Heart right ventricle (tissue), 16 donors: ENCODE data around the gene PRICKLE2. TPM values are rescaled to one million over a fixed set of nuclear protein-coding genes. Genes with fewer than 3 reads are reported as not detected.

Source experiments
- ATAC-seq, 8 donors: fragments of 200-7000 bp; cut with Tn5 transposase; one replicate each; pipeline ENCODE4 v1.9.1; 2020; ENCODE audit warnings: mild to moderate bottlenecking in 8 of 8, moderate library complexity in 8 of 8, moderate number of reproducible peaks in 1 of 8
- DNase-seq, 2 donors: peaks; one replicate each; pipeline ENCODE4 v3.0.0-alpha.2; 2020
- H3K27ac ChIP-seq, 10 donors: fragments of 200-600 bp; sonication (generic) in 2 of 10; one replicate each; pipeline versions ENCODE4 v1.5.0 to v1.8.0; 2020 to 2022; ENCODE audit warnings: mild to moderate bottlenecking in 3 of 10
- H3K27me3 ChIP-seq, 7 donors: fragments of 200-600 bp; one replicate each; pipeline ENCODE4 v1.8.0; 2021 to 2022; ENCODE audit warnings: mild to moderate bottlenecking in 2 of 7
- H3K36me3 ChIP-seq, 9 donors: fragments of 200-600 bp; sonication (generic) in 1 of 9; one replicate each; pipeline versions ENCODE4 v1.5.0 to v1.8.0; 2020 to 2022; ENCODE audit warnings: mild to moderate bottlenecking in 2 of 9
- H3K4me1 ChIP-seq, 9 donors: fragments of 200-600 bp; sonication (generic) in 1 of 9; one replicate each; pipeline versions ENCODE4 v1.5.0 to v1.8.0; 2020 to 2022; ENCODE audit warnings: mild to moderate bottlenecking in 4 of 9
- H3K4me3 ChIP-seq, 10 donors: fragments of 200-600 bp; sonication (generic) in 2 of 10; one replicate each; pipeline versions ENCODE4 v1.5.0 to v1.8.0; 2020 to 2022; ENCODE audit warnings: mild to moderate bottlenecking in 7 of 10, moderate library complexity in 2 of 10
- H3K9me3 ChIP-seq, 11 donors: fragments of 200-600 bp in 10 of 11; sonication (generic) in 2 of 11; one replicate each; pipeline versions ENCODE4 v1.5.0 to v1.8.0; 2013 to 2022; ENCODE audit warnings: mild to moderate bottlenecking in 2 of 11, control low read depth in 1 of 11, moderate library complexity in 1 of 11
- WGBS, 2 donors: extraction: QIAGEN DNeasy Blood & Tissue Kit; methylation state at CpG; one replicate each; pipeline ENCODE4 v1.1.7; 2013; ENCODE audit warnings: inconsistent platforms in 1 of 2; 5-methylcytosine and 5-hydroxymethylcytosine counted together
- intact Hi-C, 10 donors: fragments of 100-400 bp; cut with DNase I; formaldehyde crosslinking; loops; one replicate each; pipeline versions ENCODE4 v1.11.1 to v1.14.2; 2022
- polyA plus RNA-seq, 2 donors: library from polyadenylated mRNA; stranded (reverse); fragments of 200-250 nt; gene quantifications; one replicate each; pipeline ENCODE4 v1.2.3, GENCODE V29; 2013
- total RNA-seq, 10 donors: library from RNA; stranded (reverse); fragmentation: NEBNext Ultra II Directional in 3 of 10; extraction: Animal tissue kit (Norgen Biotek cat#: 25700) in 3 of 10; gene quantifications; one replicate each; pipeline versions ENCODE4 v1.2.1 to v1.2.4, GENCODE V29; 2021 to 2023
- TF ChIP-seq, protein P1 (sequence below), 9 donors: fragments of 200-600 bp; sonication (generic) in 2 of 9; IDR thresholded peaks; one replicate each; pipeline versions ENCODE4 v1.5.0 to v1.8.0; 2021 to 2022; ENCODE audit warnings: antibody characterized with exemption in 9 of 9, mild to moderate bottlenecking in 5 of 9, moderate library complexity in 1 of 9
- donor health status: Arrhythmogenic right ventricular cardiomyopathy.
- donor health status: ischemic (EF 13 %, LVEDD 7.1; RV severe dilation, severe dysfunction).
- donor health status: healthy with polysubstance abuse.
- donor health status: DM: no; HTN: yes; CAD: no.
- donor health status: DM: no; HTN: no; CAD: no.
- donor health status: ischemic (EF 25% LVEDD 6.9; RV normal size, moderate dysfunction).
- donor health status: ischemic (EF 25% LVEDD 5.7; RV mildly dilated, moderate dysfunction).
- donor health status: healthy.
- donor health status: DM: yes; HTN: yes; CAD: no.
- donor health status: Ischemic cardiomyopathy.
- donor health status: ischemic (EF 35%, LVEDD 5.7; RV mildly dilated, moderate dysfunction).
- donor health status: nonischemic (EF 11% LVEDD 7.7; RV severe dilation, severe dysfunction).
- donor health status: DM: yes; HTN: yes; CAD: no.
- donor health status: PGD.
- donor health status: ischemic (EF 29% LVEDD 5.4; RV normal size, mild dysfunction).
- donor health status: nonischemic (EF 23%, LVEDD 6.1; RV moderate dilation, normal function).

PRICKLE2 gene
- total and polyA plus RNA-seq, 12 donors: 1.8 to 12.2 (median 8.1) TPM

DNA sequence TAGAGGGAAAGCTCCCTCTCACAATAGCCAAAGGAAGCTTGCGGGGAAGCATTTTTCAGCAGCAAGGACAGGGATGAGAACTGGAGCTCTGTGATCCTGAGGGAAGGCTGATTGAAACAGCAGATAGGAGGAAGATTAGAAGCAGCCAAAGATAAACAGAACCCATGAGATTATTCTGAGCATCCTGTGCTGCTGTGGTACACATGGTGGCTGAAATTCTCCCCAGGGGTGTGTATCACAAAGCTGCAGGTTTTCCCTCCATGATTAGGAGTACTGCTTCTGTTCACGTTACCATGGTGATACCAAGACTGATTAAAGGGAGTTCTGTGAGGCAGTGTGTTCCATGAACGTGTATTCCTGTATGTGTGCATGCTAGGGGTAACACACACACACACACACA, 171.7 kb downstream of the PRICKLE2 start:
- Histone ChIP-seq H3K4me1 (peaks cover 0 to 14% (median 0%) of the 10 kb centered on the region in 9 donors), H3K36me3 (no peaks in the 10 kb centered on the region), H3K27ac (no peak overlapping the region), H3K9me3 (peaks cover 0 to 2% (median 0%) of the 10 kb centered on the region in 11 donors), H3K4me3 (no peak overlapping the region), H3K27me3 (no peaks in the 10 kb centered on the region)
- 52 to 56% methylated on average over 3 of the region's 3 CpGs for WGBS, 2 donors
- no peak for DNase-seq
- intact Hi-C loops: no loop called here
- TF ChIP-seq, protein P1, sequence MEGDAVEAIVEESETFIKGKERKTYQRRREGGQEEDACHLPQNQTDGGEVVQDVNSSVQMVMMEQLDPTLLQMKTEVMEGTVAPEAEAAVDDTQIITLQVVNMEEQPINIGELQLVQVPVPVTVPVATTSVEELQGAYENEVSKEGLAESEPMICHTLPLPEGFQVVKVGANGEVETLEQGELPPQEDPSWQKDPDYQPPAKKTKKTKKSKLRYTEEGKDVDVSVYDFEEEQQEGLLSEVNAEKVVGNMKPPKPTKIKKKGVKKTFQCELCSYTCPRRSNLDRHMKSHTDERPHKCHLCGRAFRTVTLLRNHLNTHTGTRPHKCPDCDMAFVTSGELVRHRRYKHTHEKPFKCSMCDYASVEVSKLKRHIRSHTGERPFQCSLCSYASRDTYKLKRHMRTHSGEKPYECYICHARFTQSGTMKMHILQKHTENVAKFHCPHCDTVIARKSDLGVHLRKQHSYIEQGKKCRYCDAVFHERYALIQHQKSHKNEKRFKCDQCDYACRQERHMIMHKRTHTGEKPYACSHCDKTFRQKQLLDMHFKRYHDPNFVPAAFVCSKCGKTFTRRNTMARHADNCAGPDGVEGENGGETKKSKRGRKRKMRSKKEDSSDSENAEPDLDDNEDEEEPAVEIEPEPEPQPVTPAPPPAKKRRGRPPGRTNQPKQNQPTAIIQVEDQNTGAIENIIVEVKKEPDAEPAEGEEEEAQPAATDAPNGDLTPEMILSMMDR (IDR thresholded peaks at IDR 0.05): no peak
- ATAC-seq: no peak

DNA sequence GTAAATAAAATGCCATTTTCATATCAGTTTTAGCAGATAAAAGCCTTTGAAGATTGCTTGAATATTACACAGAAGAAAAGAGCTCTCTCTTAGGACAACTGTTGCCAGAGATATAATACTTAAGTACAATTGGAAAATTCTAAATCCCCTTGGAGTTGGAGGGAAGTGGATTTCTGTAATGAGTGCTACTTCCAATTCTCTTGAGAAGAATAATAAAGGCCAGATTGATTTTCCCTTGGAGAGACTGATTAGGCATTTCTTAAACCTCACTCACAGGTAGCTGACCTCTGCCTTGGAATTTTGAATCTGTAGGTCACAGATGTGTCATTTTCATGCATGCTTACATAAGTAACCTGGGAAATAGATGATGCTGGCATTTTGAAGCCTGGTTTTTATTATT, 172.1 kb downstream of the PRICKLE2 start:
- H3K27me3 ChIP-seq: no peaks in the 10 kb centered on the region
- peaks cover 0 to 19% (median 0%) of the 10 kb centered on the region in 9 donors for H3K4me1 ChIP-seq
- TF ChIP-seq, protein P1 (IDR thresholded peaks at IDR 0.05): no peak
- H3K36me3 ChIP-seq: no peaks in the 10 kb centered on the region
- no peak for ATAC-seq
- H3K4me3 ChIP-seq: no peak overlapping the region
- no peak for DNase-seq
- peaks cover 0 to 2% (median 0%) of the 10 kb centered on the region in 11 donors for H3K9me3 ChIP-seq
- no peak overlapping the region for H3K27ac ChIP-seq
- intact Hi-C loops: no loop called here

DNA sequence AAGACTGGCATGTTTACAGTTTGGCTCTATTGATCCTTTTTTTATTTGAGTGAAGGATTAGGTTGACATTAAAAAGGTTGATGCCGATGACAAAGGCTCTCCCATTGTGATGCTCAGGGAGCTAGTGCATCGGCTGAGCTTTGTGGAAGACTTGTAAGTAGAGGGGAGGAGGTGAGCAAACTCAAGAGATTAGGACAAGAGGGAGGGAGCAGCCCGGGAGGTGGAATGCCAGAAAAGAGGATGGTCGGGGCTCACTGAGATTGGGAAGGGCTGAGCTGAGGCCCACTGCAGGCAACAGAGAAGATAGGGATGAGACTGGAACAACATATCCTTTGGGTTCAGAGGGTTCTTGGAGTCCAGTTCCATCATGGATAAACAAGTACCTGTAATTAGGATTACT, 175.4 kb downstream of the PRICKLE2 start:
- 65 to 72% methylated on average over 4 of the region's 4 CpGs for WGBS, 2 donors
- intact Hi-C loops: no loop called here
- Histone ChIP-seq H3K27me3 (no peaks in the 10 kb centered on the region), H3K27ac (no peak overlapping the region), H3K36me3 (no peaks in the 10 kb centered on the region), H3K9me3 (no peaks in the 10 kb centered on the region), H3K4me1 (peaks cover 0 to 16% (median 0%) of the 10 kb centered on the region in 9 donors), H3K4me3 (no peak overlapping the region)
- TF ChIP-seq, protein P1 (IDR thresholded peaks at IDR 0.05): no peak
- no peak for ATAC-seq
- DNase-seq: no peak

DNA sequence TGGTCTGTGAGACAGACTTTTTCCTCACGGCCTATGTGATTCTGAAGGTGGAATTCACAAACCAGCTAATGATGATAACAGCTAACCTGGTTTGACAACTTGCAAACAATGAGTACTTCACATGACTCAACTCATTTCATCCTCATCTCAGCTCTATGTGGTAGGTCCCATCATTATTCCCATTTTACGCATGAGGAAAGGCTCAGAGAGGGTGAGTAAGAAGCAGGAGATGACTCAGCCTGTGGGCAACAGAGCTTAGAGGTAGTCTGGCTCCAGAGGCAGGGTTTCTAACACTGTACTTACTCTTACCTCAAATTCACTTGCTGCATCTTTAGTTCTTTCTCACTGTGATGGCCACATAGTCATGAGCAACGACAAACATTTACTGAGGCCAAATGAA, 176.1 kb downstream of the PRICKLE2 start:
- no peak for ATAC-seq
- TF ChIP-seq, protein P1 (IDR thresholded peaks at IDR 0.05): no peak
- intact Hi-C loops: no loop called here
- no peak for DNase-seq
- H3K4me3 ChIP-seq: no peak overlapping the region
- no peaks in the 10 kb centered on the region for H3K36me3 ChIP-seq
- 82 to 85% methylated on average over 3 of the region's 3 CpGs for WGBS, 2 donors
- no peaks in the 10 kb centered on the region for H3K9me3 ChIP-seq
- no peak overlapping the region for H3K27ac ChIP-seq
- H3K4me1 ChIP-seq: peaks cover 0 to 12% (median 0%) of the 10 kb centered on the region in 9 donors
- no peaks in the 10 kb centered on the region for H3K27me3 ChIP-seq
